Dermis blood vessel endothelial cell (primary cell): ENCODE measurements around the gene UGT2B17. TPM values are rescaled to one million over a fixed set of nuclear protein-coding genes. Genes with fewer than 3 reads are reported as not detected.
A peak's percentile ranks its signal among the peaks of the same experiment; 100 is the strongest.
"Not testable (repeated sequence)": the region's sequence is repeated elsewhere in the genome, so short reads cannot be mapped to it uniquely, and the experiment has no call there.

Source experiments
- DNase-seq: peaks from one replicate; pipeline ENCODE4 v3.0.0; 2010
- total RNA-seq: library from RNA; depleted of rRNA; stranded (reverse); fragments of >200 nt; gene quantifications from 2 replicates; pipeline ENCODE4 v1.2.3, GENCODE V29; 2014

UGT2B17 gene
- total RNA-seq, 1 donor from 2014 or later, result not detected

DNA sequence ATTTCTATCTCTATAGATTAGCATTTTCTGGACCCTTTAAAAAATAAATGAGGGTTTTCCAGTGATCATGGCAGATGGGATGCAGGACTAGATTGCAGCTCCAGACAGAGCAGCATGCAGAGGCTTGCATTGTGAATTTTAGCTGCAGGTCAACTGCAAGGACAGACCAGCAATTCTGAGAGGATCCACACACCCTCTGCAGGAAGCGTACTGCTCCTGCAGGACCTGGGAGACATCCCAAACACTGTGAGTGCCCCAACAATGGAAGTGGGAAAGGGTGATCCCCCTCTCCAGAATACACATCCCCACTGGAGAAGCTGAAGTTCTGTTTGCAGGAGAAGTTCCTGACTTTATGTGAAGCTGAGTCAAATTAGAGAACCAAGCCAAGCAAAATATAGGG lies 7.1 kb downstream of the UGT2B17 start:
- not testable (repeated sequence) for DNase-seq

DNA sequence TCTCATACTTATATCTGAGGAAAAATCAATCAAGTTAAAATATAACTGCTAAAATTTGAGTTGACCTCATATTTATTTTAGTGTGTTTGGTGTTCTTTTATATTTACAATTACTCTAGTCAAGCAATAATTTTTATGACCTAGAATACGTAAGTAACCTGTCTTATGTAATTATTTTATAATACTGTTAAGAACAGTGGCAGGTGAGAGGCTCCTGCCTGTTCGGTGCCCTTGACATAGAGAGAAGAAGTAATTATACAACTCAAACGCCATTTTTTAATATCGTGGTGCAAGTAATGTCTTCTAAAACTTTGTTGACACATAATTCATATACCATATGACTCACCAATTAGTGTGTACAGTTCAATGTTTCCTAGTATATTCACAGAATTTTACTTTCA lies 7.6 kb downstream of the UGT2B17 start:
- DNase-seq, result not testable (repeated sequence)

GRCh38 chr4:68566364-68566763 lies 9.8 kb downstream of the UGT2B17 start:
- not testable (repeated sequence) for DNase-seq

- not testable (repeated sequence) for DNase-seq
Observed at GRCh38 chr4:68565082-68565481, 11.0 kb downstream of the UGT2B17 start.

GRCh38 chr4:68560364-68561070 lies 15.6 kb downstream of the UGT2B17 start:
- DNase-seq, result not testable (repeated sequence)

DNA sequence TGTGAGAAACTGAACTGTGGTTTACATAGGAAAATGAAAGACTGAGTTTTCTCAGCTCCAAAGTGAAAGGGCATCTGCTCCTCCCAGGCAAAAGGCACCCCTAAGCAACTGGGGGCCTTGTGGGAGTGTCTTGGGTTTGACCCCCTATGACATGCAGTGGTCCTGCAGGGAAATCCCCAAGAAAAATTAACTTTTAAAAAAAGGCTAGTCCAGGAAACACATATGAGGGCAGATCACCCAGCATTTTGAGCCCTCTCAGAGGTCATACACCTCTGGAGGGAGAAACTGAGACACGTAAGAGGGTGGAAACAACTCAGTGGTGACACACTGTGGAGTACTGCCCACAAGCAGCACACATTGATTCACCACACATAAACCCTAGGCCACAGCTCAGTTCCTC lies 22.3 kb downstream of the UGT2B17 start:
- not testable (repeated sequence) for DNase-seq

GRCh38 chr4:68552818-68553811 lies 23.0 kb downstream of the UGT2B17 start:
- DNase-seq, result not testable (repeated sequence)

DNA sequence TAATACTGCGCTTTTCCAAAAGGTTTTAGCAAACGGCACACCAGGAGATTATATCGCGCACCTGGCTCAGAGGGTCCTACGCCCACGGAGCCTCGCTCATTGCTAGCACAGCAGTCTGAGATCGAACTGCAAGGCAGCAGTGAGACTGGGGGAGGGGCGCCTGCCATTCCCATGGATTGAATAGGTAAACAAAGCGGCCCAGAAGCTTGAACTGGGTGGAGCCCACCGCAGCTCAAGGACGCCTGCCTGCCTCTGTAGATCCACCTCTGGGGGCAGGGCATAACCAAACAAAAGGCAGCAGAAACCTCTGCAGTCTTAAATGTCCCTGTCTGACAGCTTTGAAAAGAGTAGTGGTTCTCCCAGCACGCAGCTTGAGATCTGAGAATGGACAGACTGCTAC lies 33.4 kb downstream of the UGT2B17 start:
- not testable (repeated sequence) for DNase-seq

DNA sequence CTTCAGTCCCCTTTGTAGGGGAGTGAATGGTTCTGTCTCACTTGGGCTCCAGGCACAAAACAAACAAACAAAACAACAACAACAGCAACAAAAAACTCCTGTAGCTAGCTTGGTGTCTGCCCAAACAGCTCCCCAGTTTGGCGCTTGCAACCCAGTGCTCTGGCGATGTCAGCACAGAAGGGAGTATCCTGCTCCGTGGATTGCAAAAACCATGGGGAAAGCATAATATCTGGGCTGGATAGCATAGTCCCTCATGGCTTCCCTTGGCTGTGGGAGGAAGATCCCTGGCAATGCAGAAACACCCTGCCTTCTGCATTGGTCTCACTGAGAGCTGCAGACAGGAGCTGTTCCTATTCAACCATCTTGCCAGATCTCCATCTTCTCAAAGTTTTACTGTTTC lies 39.7 kb downstream of the UGT2B17 start:
- no peak for DNase-seq

DNA sequence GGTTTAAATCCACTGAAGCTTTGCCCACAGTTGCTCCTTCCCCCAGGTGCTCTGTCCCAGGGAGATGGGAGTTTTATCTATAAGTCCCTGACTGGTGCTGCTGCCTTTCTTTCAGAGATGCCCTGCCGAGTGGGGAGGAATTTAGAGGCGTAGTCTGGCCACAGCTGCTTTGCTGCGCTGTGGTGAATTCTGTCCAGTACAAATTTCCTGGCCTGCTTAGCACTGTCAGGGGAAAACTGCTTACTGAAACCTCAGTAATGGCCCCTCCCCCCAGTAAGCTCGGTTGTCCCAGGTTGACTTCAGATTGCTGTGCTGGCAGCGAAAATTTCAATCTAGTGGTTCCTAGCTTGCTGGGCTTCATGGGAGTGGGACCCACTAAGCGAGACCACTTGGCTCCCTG lies 40.1 kb downstream of the UGT2B17 start:
- DNase-seq, result no peak

DNA sequence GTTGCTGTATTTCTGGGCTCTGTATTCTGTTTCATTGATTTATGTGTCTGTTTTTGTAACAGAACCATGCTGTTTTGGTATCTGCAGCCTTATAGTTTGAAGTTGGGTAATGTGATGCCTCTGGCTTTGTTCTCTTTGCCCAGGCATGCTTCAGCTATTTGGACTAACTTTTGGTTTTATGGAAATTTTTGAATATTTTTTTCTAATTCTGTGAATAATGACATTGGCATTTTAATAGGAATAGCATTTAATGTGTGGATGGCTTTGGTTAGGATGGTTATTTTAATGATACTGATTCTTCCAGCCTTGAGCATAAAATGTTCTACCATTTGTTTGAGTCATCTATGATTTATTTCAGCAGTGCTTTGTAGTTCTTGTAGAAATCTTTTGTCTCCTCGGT lies 53.9 kb downstream of the UGT2B17 start:
- DNase-seq, result not testable (repeated sequence)

DNA sequence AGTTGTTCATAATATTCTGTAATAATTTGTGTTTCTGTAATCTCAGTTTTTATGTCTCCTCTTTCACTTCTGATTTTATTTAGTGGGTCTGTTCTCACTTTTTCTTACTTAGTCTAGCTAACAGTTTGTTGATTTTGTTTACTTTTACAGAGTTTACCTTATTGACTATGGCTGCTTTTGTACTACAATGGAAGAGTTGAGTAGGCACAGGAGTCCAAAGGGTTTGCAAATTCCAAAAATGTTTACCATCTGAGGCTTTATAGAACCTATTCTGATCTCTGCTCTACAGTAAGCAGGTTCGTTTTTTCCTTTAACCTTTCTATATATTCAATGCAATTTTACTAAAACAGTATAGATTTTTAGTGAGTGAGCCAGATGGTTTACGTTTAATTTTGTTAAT lies 55.1 kb downstream of the UGT2B17 start:
- DNase-seq, result no peak

DNA sequence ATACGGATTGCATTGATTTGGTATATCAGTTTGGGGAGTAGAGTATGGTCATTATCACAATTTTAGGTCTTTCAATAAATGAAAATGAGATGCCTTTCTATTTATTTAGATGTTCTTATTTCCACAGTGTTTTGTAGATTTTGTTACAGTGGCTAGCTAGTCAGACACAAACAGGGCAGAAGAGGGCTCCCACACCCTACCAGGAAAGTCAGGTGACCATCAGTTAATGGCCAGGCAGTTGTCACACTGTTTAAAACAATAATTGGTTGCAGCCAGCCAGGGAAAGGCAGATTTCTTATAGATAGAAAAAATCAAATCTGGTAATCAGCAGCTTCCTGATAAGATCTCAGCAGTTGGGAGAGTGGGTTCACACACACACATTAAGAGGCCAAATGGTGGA lies 57.2 kb downstream of the UGT2B17 start:
- DNase-seq, result no peak

DNA sequence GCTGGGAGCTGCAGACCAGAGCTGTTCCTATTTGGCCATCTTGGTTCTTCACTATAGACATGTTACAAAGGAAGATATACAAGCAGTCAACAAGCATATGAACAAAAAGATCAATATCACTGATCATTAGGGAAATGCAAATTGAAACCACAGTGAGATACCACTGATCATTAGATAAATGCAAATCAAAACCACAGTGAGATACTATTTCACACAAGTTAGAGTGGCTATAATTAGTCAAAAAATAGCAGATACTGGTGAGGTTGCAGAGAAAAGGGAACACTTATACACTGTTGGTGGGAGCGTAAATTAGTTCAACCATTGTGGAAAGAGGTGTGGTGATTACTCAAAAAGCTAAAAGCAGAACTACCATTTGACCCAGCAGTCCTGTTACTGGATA lies 70.7 kb downstream of the UGT2B17 start:
- not testable (repeated sequence) for DNase-seq

- not testable (repeated sequence) for DNase-seq
Observed at GRCh38 chr4:68504836-68505235, 71.3 kb downstream of the UGT2B17 start.

GRCh38 chr4:68503462-68503861 lies 72.7 kb downstream of the UGT2B17 start:
- DNase-seq, result not testable (repeated sequence)

DNA sequence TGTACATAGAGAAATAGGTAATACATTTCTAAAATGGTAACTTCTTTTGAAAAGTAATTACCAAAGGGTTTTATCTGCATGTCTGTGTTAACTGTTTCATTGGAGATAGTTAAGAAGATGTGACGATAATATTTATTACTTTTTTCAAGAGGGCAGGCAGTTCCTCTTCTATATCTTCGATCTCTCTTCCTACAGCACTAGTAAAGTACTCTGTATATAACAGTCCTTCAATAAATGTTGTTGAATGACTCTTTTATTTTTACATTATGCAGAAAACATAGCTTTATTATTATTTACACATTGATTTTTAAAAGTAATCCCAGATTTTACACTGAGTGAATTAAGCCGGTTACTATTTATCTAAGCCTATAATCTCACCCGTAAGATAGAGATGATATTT lies 77.1 kb downstream of the UGT2B17 start:
- no peak for DNase-seq

- peak; percentile 70 for DNase-seq
Observed at GRCh38 chr4:68498413-68499007, 77.6 kb downstream of the UGT2B17 start.

DNA sequence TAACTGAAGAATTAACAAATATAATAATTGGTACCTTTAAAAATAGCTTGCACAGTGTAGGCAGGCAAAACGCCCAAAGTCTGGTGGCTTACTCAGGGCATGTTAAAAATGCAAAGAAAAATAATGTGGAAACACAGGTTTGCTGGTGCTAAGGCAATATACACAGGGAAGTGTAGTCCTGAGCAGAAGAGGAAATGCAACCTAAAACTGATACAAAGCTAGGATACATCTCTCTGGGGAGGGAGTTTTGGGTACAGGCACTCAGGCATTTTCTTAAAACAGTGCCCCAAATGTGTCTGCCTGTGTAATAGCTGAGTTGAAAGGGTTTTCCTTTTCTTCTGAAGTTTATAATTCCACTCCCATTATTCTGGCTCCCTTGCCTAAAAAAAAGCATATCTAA lies 81.4 kb downstream of the UGT2B17 start:
- DNase-seq, result no peak

DNA sequence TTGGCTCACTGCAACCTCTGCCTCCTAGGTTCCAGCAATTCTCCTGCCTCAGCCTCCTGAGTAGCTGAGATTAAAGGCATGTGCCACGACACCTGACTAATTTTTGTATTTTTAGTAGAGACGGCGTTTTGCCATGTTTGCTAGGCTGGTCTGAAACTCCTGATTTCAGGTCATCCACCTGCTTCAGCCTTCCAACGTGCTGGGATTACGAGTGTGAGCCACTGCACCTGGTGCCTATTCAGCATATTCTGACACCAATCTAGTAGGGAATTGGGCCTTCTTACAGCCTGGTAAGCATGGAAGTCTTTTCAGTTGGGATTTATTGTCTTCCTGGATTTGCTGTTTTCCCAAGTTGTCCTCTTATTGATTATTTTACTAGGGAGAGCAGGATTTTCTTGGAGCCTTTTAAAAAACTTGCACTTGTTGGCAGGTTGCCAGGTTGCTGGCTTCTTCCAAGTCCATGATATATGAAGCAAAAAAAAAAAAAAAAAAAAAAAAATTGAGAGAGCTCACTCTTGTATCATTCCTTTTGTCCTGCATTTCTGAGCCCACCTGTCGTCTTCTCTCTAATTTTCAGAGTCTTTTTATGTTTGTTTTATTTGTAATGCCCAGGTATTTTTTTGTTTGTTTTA lies 85.2 kb downstream of the UGT2B17 start:
- DNase-seq, result peak; percentile 7

GRCh38 chr4:68489338-68489737 lies 86.8 kb downstream of the UGT2B17 start:
- DNase-seq, result no peak
